H1 (cell line): ENCODE measurements around the gene IL1RAPL1. TPM values are rescaled to one million over a fixed set of nuclear protein-coding genes. Genes with fewer than 3 reads are reported as not detected.

Source experiments
- CTCF ChIA-PET: fragments of 300-600 bp; sonication (Branson Sonifier 250); formaldehyde crosslinking; loops from one replicate; lab custom pipeline; 2021; ENCODE audit not compliant: partially characterized antibody; lab: Charles Lee
- POLR2A ChIA-PET: fragments of 300-600 bp; sonication (Branson Sonifier 250); formaldehyde crosslinking; loops from one replicate; lab custom pipeline; 2021; ENCODE audit warnings: inconsistent platforms; ENCODE audit not compliant: partially characterized antibody; lab: Charles Lee
- DNase-seq, 2 experiments: peaks; one replicate each; pipeline versions ENCODE4 v3.0.0 to v3.0.0-alpha.2; 2010 to 2022; ENCODE audit warnings: low spot score in 2 of 2, low read depth in 1 of 2, mixed read lengths in 1 of 2
- FAIRE-seq: peaks from 2 replicates; lab custom pipeline; 2011; peaks lifted over from hg19 to GRCh38; lab: Jason Lieb, UNC
- H2AFZ ChIP-seq: 2 replicates; pipeline ENCODE4 v1.8.1; 2012; ENCODE audit warnings: low read length, inconsistent platforms
- H2AK5ac ChIP-seq: 2 replicates; pipeline ENCODE4 v1.6.1; 2013; ENCODE audit warnings: low read depth, low read length
- H2BK120ac ChIP-seq: replicated peaks from 2 replicates; pipeline ENCODE3; 2013; ENCODE audit warnings: low read depth, low read length, inconsistent platforms
- H2BK12ac ChIP-seq: 2 replicates; pipeline ENCODE4 v1.6.1; 2013; ENCODE audit warnings: low read depth, low read length
- H2BK15ac ChIP-seq: 2 replicates; pipeline ENCODE4 v1.6.1; 2013; ENCODE audit warnings: low read length
- H2BK20ac ChIP-seq: 2 replicates; pipeline ENCODE4 v1.6.1; 2013; ENCODE audit warnings: low read length
- H2BK5ac ChIP-seq: 2 replicates; pipeline ENCODE4 v1.6.1; 2013; ENCODE audit warnings: low read depth, low read length
- H3K14ac ChIP-seq: 2 replicates; pipeline ENCODE4 v1.6.1; 2013; ENCODE audit warnings: inconsistent platforms; ENCODE audit not compliant: insufficient read length
- H3K18ac ChIP-seq: 2 replicates; pipeline ENCODE4 v1.6.1; 2013; ENCODE audit warnings: low read length; ENCODE audit errors: extremely low read depth
- H3K23ac ChIP-seq: 2 replicates; pipeline ENCODE4 v1.6.1; 2013; ENCODE audit warnings: inconsistent platforms; ENCODE audit not compliant: insufficient read length
- H3K23me2 ChIP-seq: 2 replicates; pipeline ENCODE4 v1.6.1; 2013; ENCODE audit warnings: low read depth, low read length
- H3K27ac ChIP-seq: 2 replicates; pipeline ENCODE4 v1.6.1; 2011; ENCODE audit warnings: low read depth, low read length, inconsistent platforms
- H3K27me3 ChIP-seq, 4 experiments: replicated peaks in 1 of 4; 1 replicate in 1 of 4; 2 replicates in 3 of 4; pipeline versions ENCODE4 v1.6.1 to v1.8.1; 2011 to 2013; ENCODE audit warnings: low read length in 3 of 4, mild to moderate bottlenecking in 3 of 4, inconsistent platforms in 2 of 4, mixed read lengths in 2 of 4, moderate library complexity in 1 of 4; ENCODE audit not compliant: control insufficient read depth in 3 of 4, insufficient read depth in 3 of 4; ENCODE audit errors: extremely low read depth in 1 of 4
- H3K36me3 ChIP-seq, 4 experiments: 2 replicates each; pipeline versions ENCODE4 v1.6.1 to v1.8.1; 2011 to 2013; ENCODE audit warnings: mild to moderate bottlenecking in 4 of 4, low read length in 3 of 4, moderate library complexity in 2 of 4, control low read depth in 1 of 4, inconsistent platforms in 1 of 4; ENCODE audit not compliant: insufficient read depth in 4 of 4, control insufficient read depth in 2 of 4
- H3K4ac ChIP-seq: replicated peaks from 2 replicates; pipeline ENCODE3; 2013; ENCODE audit warnings: low read length, low read depth, mixed read lengths, inconsistent platforms; ENCODE audit not compliant: insufficient read length
- H3K4me1 ChIP-seq, 4 experiments: replicated peaks in 1 of 4; 1 replicate in 1 of 4; 2 replicates in 3 of 4; pipeline versions ENCODE4 v1.6.1 to v1.8.1; 2011 to 2013; ENCODE audit warnings: low read length in 3 of 4, inconsistent platforms in 2 of 4, mixed read lengths in 1 of 4; ENCODE audit not compliant: insufficient read depth in 4 of 4, control insufficient read depth in 3 of 4
- H3K4me2 ChIP-seq, 2 experiments: 2 replicates each; pipeline versions ENCODE4 v1.6.1 to v1.8.1; 2011 to 2013; ENCODE audit warnings: low read depth in 2 of 2, low read length in 2 of 2, control low read depth in 1 of 2, inconsistent platforms in 1 of 2, mild to moderate bottlenecking in 1 of 2; ENCODE audit not compliant: insufficient read depth in 1 of 2
- H3K4me3 ChIP-seq, 4 experiments: fragments of 200-600, 300-600 bp in 1 of 4; sonication (generic), shearing (Covaris generic), sonication (Bioruptor Twin) in 1 of 4; 2 replicates each; pipeline versions ENCODE4 v1.5.1 to v1.8.1; 2011 to 2016; ENCODE audit warnings: low read length in 4 of 4, low read depth in 3 of 4, control low read depth in 2 of 4, inconsistent platforms in 2 of 4, mild to moderate bottlenecking in 2 of 4, mixed read lengths in 1 of 4, moderate library complexity in 1 of 4; ENCODE audit not compliant: insufficient read depth in 2 of 4; ENCODE audit errors: extremely low read depth in 1 of 4
- H3K56ac ChIP-seq: replicated peaks from 2 replicates; pipeline ENCODE3; 2013; ENCODE audit warnings: low read depth, mild to moderate bottlenecking, mixed read lengths, low read length, inconsistent platforms; ENCODE audit not compliant: insufficient read length
- H3K79me1 ChIP-seq: 2 replicates; pipeline ENCODE4 v1.6.1; 2013; ENCODE audit warnings: low read depth, low read length, control low read depth
- H3K79me2 ChIP-seq, 2 experiments: 2 replicates each; pipeline versions ENCODE4 v1.6.1 to v1.8.1; 2012 to 2013; ENCODE audit warnings: low read length in 2 of 2, mild to moderate bottlenecking in 2 of 2, inconsistent platforms in 1 of 2; ENCODE audit not compliant: insufficient read depth in 2 of 2, control insufficient read depth in 1 of 2
- H3K9ac ChIP-seq, 4 experiments: replicated peaks in 1 of 4; 1 replicate in 1 of 4; 2 replicates in 3 of 4; pipeline versions ENCODE4 v1.6.1 to v1.8.1; 2011 to 2013; ENCODE audit warnings: low read depth in 3 of 4, low read length in 3 of 4, control low read depth in 2 of 4, mild to moderate bottlenecking in 2 of 4, moderate library complexity in 2 of 4, inconsistent platforms in 1 of 4; ENCODE audit errors: extremely low read depth in 1 of 4
- H3K9me3 ChIP-seq, 2 experiments: 2 replicates each; pipeline versions ENCODE4 v1.6.1 to v1.8.1; 2012 to 2013; ENCODE audit warnings: mild to moderate bottlenecking in 2 of 2, moderate library complexity in 2 of 2, control low read depth in 1 of 2, inconsistent platforms in 1 of 2, low read depth in 1 of 2, low read length in 1 of 2, mixed read lengths in 1 of 2; ENCODE audit not compliant: insufficient read depth in 2 of 2
- H4K20me1 ChIP-seq, 2 experiments: replicated peaks in 1 of 2; 2 replicates each; pipeline versions ENCODE3 to v1.8.1; 2011 to 2013; ENCODE audit warnings: inconsistent platforms in 2 of 2, low read length in 2 of 2, mild to moderate bottlenecking in 1 of 2; ENCODE audit not compliant: insufficient read depth in 2 of 2, control insufficient read depth in 1 of 2
- H4K5ac ChIP-seq: 2 replicates; pipeline ENCODE4 v1.6.1; 2013; ENCODE audit warnings: low read length, low read depth, mixed read lengths, inconsistent platforms; ENCODE audit not compliant: insufficient read length
- H4K8ac ChIP-seq: 2 replicates; pipeline ENCODE4 v1.8.0; 2013; ENCODE audit warnings: mild to moderate bottlenecking, moderate library complexity, low read length, inconsistent platforms; ENCODE audit not compliant: insufficient read depth; ENCODE audit errors: extremely low read depth
- H4K91ac ChIP-seq: replicated peaks from 2 replicates; pipeline ENCODE3; 2013; ENCODE audit warnings: low read length, mixed read lengths, inconsistent platforms; ENCODE audit not compliant: insufficient read length
- BACH1 ChIP-seq: IDR thresholded peaks from 2 replicates; pipeline ENCODE4 v1.6.1; 2012; ENCODE audit warnings: low read length, improper control_type of control experiment
- HDAC2 ChIP-seq, 2 experiments: fragments of 300-600 bp in 1 of 2; sonication (generic) in 1 of 2; IDR thresholded peaks; 2 replicates each; pipeline ENCODE4 v1.6.1; 2011 to 2012; ENCODE audit warnings: low read depth in 2 of 2, low read length in 2 of 2, mild to moderate bottlenecking in 2 of 2, moderate library complexity in 2 of 2, borderline replicate concordance in 1 of 2, inconsistent platforms in 1 of 2
- MAFK ChIP-seq: IDR thresholded peaks from 2 replicates; pipeline ENCODE4 v1.6.1; 2012; ENCODE audit warnings: low read depth, mild to moderate bottlenecking, improper control_type of control experiment, low read length
- NANOG ChIP-seq: IDR thresholded peaks from 2 replicates; pipeline ENCODE4 v1.6.1; 2011; ENCODE audit warnings: low read length, low read depth, mild to moderate bottlenecking, inconsistent platforms; ENCODE audit not compliant: insufficient read depth, poor library complexity, severe bottlenecking
- POU5F1 ChIP-seq: IDR thresholded peaks from 2 replicates; pipeline ENCODE4 v1.6.1; 2011; ENCODE audit warnings: low read depth, mild to moderate bottlenecking, low read length, moderate library complexity
- RXRA ChIP-seq: IDR thresholded peaks from 2 replicates; pipeline ENCODE4 v1.6.1; 2011; ENCODE audit warnings: low read depth, mild to moderate bottlenecking, low read length, moderate library complexity; ENCODE audit not compliant: insufficient read depth
- SRF ChIP-seq: IDR thresholded peaks from 2 replicates; pipeline ENCODE4 v1.6.1; 2011; ENCODE audit warnings: mild to moderate bottlenecking, low read depth, low read length, moderate library complexity
- TAF7 ChIP-seq: optimal IDR thresholded peaks from 2 replicates; pipeline ENCODE3; 2011; ENCODE audit warnings: low read depth, mild to moderate bottlenecking, inconsistent platforms, low read length, moderate library complexity, borderline replicate concordance
- TBP ChIP-seq: IDR thresholded peaks from 2 replicates; pipeline ENCODE4 v1.6.1; 2011; ENCODE audit warnings: low read depth, low read length, improper control_type of control experiment
- TEAD4 ChIP-seq: IDR thresholded peaks from 2 replicates; pipeline ENCODE4 v1.6.1; 2012; ENCODE audit warnings: low read depth, low read length, inconsistent platforms, mixed read lengths
- YY1 ChIP-seq: IDR thresholded peaks from 2 replicates; pipeline ENCODE4 v1.6.1; 2011; ENCODE audit warnings: low read depth, mild to moderate bottlenecking, low read length
- WGBS, 2 experiments: shearing (Covaris generic) in 1 of 2; methylation state at CpG; one replicate each; pipeline versions ENCODE4 v1.1.6 to v1.1.7; 2013 to 2015; ENCODE audit warnings: low lambda C conversion rate in 2 of 2, mixed read lengths in 2 of 2, inconsistent platforms in 1 of 2, low coverage in 1 of 2, missing lambda C conversion rate in 1 of 2; ENCODE audit not compliant: insufficient replicate concordance in 2 of 2, insufficient coverage in 1 of 2, insufficient read length in 1 of 2; ENCODE audit errors: extremely low coverage in 1 of 2, missing lambda C conversion rate in 1 of 2; 5-methylcytosine and 5-hydroxymethylcytosine counted together
- polyA plus RNA-seq, 7 experiments: library from polyadenylated mRNA; depleted of rRNA in 3 of 7; stranded (reverse) in 5 of 7; unstranded in 2 of 7; fragments of >200 nt in 5 of 7; fragments of 200-250 nt in 2 of 7; gene quantifications; 1 replicate in 5 of 7; 2 replicates in 1 of 7; 4 replicates in 1 of 7; pipeline versions ENCODE4 v1.2.1 to v1.2.3, GENCODE V29; 2011 to 2013; ENCODE audit warnings: missing spikeins in 2 of 7, mixed read lengths in 2 of 7
- total RNA-seq: library from RNA; stranded (reverse); fragmentation: NEBNext Ultra II Directional; extraction: Animal tissue kit (Norgen Biotek cat#: 25700); gene quantifications from 2 replicates; pipeline ENCODE4 v1.2.1, GENCODE V29; 2021
- TF ChIP-seq, protein P1 (sequence below): IDR thresholded peaks from 2 replicates; pipeline ENCODE4 v1.6.1; 2012; ENCODE audit warnings: low read length, inconsistent platforms

Gene IL1RAPL1
- total and polyA plus RNA-seq, 2 of the 8 experiments (the other 6 are each of a cell fraction or from before 2014, with no cell fraction given), result 0.11 to 0.35 TPM

- Histone ChIP-seq H3K18ac (no peak overlapping the region), H2BK20ac (no peak overlapping the region), H4K5ac (no peak overlapping the region)
Observed at GRCh38 chrX:29744966-29745365, 1157.7 kb downstream of the IL1RAPL1 start.

More at GRCh38 chrX:29744966-29745365, 1157.7 kb downstream of the IL1RAPL1 start:
- no peaks in the 10 kb centered on the region for H3K9me3 ChIP-seq
- H3K36me3 ChIP-seq, result no peaks in the 10 kb centered on the region
- TF ChIP-seq YY1, result no peak
- TF ChIP-seq HDAC2 (IDR thresholded peaks at IDR 0.05; ENCODE audit: borderline replicate concordance in 1 of 2, low read depth in 2 of 2, low read length in 2 of 2), result no peak
- TF ChIP-seq TEAD4, result no peak
- TF ChIP-seq, protein P1, sequence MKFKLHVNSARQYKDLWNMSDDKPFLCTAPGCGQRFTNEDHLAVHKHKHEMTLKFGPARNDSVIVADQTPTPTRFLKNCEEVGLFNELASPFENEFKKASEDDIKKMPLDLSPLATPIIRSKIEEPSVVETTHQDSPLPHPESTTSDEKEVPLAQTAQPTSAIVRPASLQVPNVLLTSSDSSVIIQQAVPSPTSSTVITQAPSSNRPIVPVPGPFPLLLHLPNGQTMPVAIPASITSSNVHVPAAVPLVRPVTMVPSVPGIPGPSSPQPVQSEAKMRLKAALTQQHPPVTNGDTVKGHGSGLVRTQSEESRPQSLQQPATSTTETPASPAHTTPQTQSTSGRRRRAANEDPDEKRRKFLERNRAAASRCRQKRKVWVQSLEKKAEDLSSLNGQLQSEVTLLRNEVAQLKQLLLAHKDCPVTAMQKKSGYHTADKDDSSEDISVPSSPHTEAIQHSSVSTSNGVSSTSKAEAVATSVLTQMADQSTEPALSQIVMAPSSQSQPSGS, result no peak
- no peak for TF ChIP-seq NANOG
- no peak for TF ChIP-seq BACH1
- no peak for TF ChIP-seq MAFK
- no peak for TF ChIP-seq TAF7
- no peak for TF ChIP-seq SRF
- TF ChIP-seq RXRA, result no peak
- no peak for TF ChIP-seq POU5F1
- TF ChIP-seq TBP, result no peak
- TF ChIP-seq, all 59 proteins: peak for 0
- no peaks in the 10 kb centered on the region for H3K79me1 ChIP-seq
- CTCF ChIA-PET, result no interaction called here
- no peak overlapping the region for H3K23ac ChIP-seq
- no peak overlapping the region for H2BK5ac ChIP-seq
- H4K91ac ChIP-seq, result no peak overlapping the region
- no peak overlapping the region for H3K4me2 ChIP-seq
- H2BK120ac ChIP-seq, result no peak overlapping the region
- no peaks in the 10 kb centered on the region for H3K4me1 ChIP-seq
- no peak overlapping the region for H4K8ac ChIP-seq
- H2BK12ac ChIP-seq, result no peak overlapping the region
- 71% methylated on average over 1 of the region's 2 CpGs; no CpG with 5 or more reads in 1 of the 2 experiments for WGBS, 2 experiments
- H3K4me3 ChIP-seq, result no peak overlapping the region
- no peaks in the 10 kb centered on the region for H3K27me3 ChIP-seq
- H2AFZ ChIP-seq, result no peak overlapping the region
- no peak overlapping the region for H3K56ac ChIP-seq
- no peak overlapping the region for H3K4ac ChIP-seq
- no peak overlapping the region for H3K9ac ChIP-seq
- no peaks in the 10 kb centered on the region for H3K23me2 ChIP-seq
- H4K20me1 ChIP-seq, result no peaks in the 10 kb centered on the region
- DNase-seq (no peak), FAIRE-seq (no peak)
- H3K27ac ChIP-seq, result no peak overlapping the region
- no peak overlapping the region for H2BK15ac ChIP-seq
- POLR2A ChIA-PET, result no interaction called here
- H3K14ac ChIP-seq, result no peak overlapping the region
- no peak overlapping the region for H2AK5ac ChIP-seq
- H3K79me2 ChIP-seq, result no peaks in the 10 kb centered on the region
